PFSK-1 (cell line): ENCODE data around the gene GPHA2.

Source experiments
- FOXP2 ChIP-seq: optimal IDR thresholded peaks from 2 replicates; pipeline ENCODE3; 2011; ENCODE audit warnings: borderline replicate concordance, control low read depth, inconsistent platforms; ENCODE audit not compliant: insufficient read depth; ENCODE audit errors: extremely low read length, extremely low read depth
- POLR2AphosphoS5 ChIP-seq: IDR thresholded peaks from 2 replicates; pipeline ENCODE4 v1.6.1; 2012; ENCODE audit warnings: low read depth, mild to moderate bottlenecking, control low read depth, low read length, moderate library complexity
- REST ChIP-seq, 2 experiments: IDR thresholded peaks; 2 replicates each; pipeline versions ENCODE4 v1.6.1 to v1.8.0; 2011 to 2012; ENCODE audit warnings: low read depth in 2 of 2, low read length in 2 of 2, control low read depth in 1 of 2, inconsistent platforms in 1 of 2, mild to moderate bottlenecking in 1 of 2, moderate library complexity in 1 of 2; ENCODE audit not compliant: insufficient read depth in 1 of 2
- SIN3A ChIP-seq: IDR thresholded peaks from 2 replicates; pipeline ENCODE4 v1.6.1; 2012; ENCODE audit warnings: mild to moderate bottlenecking, low read length, moderate library complexity, borderline replicate concordance; ENCODE audit not compliant: insufficient read depth
- TAF1 ChIP-seq: IDR thresholded peaks from 2 replicates; pipeline ENCODE4 v1.6.1; 2012; ENCODE audit warnings: low read length, control low read depth, borderline replicate concordance; ENCODE audit not compliant: insufficient read depth

The GPHA2 gene

DNA sequence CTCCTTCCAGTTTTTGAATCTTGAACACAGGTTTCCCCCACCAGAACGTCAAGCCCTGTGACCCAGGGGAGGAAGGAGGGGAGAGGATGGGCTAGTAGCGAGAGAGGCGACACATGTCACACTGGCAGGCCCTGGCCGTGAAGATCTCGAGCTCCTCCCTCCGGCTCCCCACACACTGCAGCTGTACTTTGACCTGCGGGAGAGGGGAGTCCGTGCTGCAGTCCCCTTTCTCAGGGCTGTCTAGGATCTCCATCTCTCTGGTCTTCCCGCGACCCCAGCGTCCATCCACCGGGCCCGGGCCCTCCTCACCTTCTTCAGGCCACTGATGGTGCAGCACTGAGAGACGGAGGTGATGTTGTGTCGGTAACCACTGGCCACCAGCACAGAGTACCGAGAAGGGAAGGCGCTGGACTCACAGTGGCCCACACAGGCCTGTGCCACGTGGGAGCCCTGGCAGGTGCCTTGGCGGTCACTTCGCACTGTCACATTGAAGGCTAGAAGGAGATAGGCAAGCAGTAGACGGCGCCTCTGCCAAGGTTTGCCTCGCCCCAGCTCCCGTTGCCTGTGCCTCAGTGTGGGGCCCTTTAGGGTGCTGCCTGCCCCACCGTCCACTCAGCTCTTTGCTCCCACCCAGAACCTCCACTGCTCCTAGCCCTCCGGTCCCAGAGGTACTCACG is 873 bp downstream of the GPHA2 start:
- TF ChIP-seq REST (IDR thresholded peaks at IDR 0.05; ENCODE audit: insufficient read depth in 1 of 2, low read depth in 2 of 2, low read length in 2 of 2) (no peak), TAF1 (no peak), SIN3A (no peak), POLR2AphosphoS5 (no peak), FOXP2 (no peak)

DNA sequence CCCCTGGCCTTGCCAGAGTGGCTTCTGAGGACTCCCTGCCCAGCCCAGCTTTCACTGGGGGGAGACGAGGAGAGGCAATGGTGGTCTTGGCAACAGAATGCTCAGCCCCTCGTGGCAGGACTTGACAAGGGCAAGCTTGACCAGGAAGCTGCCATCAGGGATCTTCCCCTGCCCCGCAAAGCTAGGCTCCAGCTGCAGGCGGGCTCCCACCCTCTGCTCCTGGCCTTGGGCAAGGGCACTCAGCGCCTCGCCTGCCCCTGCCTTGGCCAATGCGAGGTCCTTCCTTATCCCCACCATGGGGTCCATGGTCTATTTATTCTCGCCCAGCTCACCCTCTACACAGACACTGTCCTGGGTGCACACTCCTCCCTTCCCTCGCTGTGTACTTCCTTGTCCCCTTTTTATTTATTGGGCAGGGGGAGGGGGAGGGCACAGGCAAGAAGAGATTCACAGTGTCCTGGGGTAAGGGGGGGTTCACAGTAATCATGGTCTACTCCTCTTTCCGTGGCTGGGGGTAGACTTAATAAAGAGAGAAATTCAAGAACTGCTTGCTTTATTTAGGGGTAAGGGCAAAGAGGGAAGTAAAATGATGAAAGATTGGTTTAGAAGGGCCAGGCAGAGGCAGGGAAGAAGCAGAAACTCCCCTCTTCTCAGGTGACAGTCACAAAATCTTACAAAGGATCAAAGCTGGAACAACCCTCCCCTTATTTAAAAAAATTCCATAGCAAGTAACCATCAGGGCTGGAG is 1.6 kb downstream of the GPHA2 start:
- TF ChIP-seq REST (IDR thresholded peaks at IDR 0.05; ENCODE audit: insufficient read depth in 1 of 2, low read depth in 2 of 2, low read length in 2 of 2) (no peak), FOXP2 (no peak), SIN3A (no peak), POLR2AphosphoS5 (no peak), TAF1 (no peak)

GRCh38 chr11:64933213-64933934 is 2.3 kb downstream of the GPHA2 start:
- TF ChIP-seq REST (IDR thresholded peaks at IDR 0.05; ENCODE audit: insufficient read depth in 1 of 2, low read depth in 2 of 2, low read length in 2 of 2) (no peak), SIN3A (no peak), POLR2AphosphoS5 (no peak), FOXP2 (no peak), TAF1 (no peak)

DNA sequence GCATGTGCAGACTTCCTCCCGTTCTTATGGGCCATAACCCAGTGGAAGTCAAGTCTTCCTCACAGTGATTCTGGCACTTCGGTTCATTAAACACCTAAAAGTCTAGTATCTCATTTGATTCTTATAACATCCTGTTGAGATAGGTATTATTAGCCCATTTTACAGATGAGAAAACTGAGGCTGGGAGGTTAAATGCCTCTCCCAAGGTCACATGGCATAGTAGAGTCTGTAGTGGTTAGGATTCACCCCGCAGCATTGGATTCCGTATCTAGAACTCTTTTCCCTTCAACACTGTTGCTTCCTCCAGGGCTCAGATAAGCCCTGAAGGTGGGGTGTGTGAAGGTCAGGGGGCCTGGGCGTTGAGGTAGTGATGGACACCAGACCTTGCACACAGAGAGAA is 3.4 kb downstream of the GPHA2 start:
- no peak for TF ChIP-seq REST (IDR thresholded peaks at IDR 0.05; ENCODE audit: insufficient read depth in 1 of 2, low read depth in 2 of 2, low read length in 2 of 2)
- no peak for TF ChIP-seq SIN3A
- TF ChIP-seq TAF1: no peak
- TF ChIP-seq POLR2AphosphoS5: no peak
- TF ChIP-seq FOXP2: no peak
